NCI-H1694 treated with DMSO at 0.1 percent for 48 hours (cell line): ENCODE data around the gene ECEL1.
"Not testable (repeated sequence)": the region's sequence is repeated elsewhere in the genome, so short reads cannot be mapped to it uniquely, and the experiment has no call there.

Experiments
- DNase-seq: peaks from one replicate; lab custom pipeline; 2025; lab: John Stamatoyannopoulos, UW

ECEL1 gene

DNA sequence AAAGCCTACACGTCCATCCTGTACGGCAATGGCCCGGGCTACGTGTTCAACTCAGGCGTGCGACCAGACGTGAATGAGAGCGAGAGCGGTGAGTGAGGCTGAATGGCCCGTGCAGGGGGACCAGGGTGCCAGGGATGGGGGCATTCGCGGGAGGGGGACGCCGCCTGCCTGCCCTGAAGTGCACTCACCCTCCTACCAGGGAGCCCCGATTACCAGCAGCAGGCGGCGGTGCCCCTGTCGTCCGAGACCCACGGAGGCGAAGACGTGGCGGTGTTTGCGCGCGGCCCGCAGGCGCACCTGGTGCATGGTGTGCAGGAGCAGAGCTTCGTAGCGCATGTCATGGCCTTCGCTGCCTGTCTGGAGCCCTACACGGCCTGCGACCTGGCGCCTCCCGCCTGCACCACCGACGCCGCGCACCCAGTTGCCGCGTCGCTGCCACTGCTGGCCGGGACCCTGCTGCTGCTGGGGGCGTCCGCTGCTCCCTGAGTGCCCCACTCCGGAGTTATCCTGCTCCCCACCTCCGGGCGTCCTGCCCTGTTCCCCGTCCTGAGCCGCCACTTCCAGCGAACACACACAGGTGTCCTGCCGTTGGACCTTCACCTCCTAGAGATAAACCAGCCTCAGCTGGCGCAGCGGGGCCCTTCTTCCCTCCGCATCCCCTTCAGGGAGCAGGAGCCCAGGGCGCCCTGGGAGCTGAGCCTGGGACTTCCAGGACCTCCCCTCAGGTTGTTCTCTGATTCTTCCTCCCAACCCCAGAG lies 28.8 kb downstream of the ECEL1 start:
- DNase-seq: no peak

DNA sequence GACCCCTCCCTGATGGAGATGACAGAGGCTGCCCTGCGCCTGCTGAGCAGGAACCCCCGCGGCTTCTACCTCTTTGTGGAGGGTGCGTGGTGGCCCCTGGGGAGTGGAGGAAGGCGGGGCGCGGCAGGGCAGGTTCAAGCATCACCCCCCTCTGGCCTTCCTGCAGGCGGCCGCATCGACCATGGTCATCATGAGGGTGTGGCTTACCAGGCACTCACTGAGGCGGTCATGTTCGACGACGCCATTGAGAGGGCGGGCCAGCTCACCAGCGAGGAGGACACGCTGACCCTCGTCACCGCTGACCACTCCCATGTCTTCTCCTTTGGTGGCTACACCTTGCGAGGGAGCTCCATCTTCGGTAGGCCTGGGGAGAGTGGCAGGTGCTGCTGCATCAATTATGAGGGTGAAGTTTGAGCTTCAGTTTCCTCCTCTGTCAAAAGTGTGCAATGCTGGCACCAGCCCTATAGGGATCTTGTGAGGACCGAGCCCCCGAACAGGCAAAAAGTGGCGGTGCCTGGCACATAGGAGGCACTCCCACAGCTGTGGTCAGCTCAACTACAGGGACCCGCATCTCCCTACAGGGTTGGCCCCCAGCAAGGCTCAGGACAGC lies 29.5 kb downstream of the ECEL1 start:
- no peak for DNase-seq

DNA sequence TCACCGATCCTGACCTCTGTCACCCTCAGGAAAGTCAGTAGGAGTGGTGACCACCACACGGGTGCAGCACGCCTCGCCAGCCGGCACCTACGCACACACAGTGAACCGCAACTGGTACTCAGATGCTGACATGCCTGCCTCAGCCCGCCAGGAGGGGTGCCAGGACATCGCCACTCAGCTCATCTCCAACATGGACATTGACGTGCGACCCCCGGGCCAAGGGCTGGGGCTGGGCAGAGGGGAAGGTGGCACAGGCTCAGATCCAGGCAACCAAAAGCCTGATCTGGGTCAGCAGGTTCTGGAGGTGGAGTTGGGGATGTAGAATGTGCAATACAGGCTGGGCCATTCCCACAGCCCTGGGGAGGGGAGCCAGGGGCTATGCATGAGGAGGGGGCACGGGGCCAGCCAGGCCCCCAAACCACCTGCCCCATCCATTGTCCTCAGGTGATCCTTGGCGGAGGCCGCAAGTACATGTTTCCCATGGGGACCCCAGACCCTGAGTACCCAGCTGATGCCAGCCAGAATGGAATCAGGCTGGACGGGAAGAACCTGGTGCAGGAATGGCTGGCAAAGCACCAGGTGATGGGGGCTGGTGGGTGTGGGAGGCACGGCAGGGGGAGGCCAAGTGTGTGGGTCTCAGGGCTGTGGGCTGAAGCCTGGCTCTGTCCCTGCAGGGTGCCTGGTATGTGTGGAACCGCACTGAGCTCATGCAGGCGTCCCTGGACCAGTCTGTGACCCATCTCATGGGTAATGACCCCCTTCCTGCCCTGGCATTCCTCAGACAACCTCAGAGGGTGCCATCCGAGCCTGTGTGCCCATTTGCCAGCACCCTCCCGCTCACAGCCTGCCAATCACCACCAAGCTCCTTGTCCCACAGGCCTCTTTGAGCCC lies 30.3 kb downstream of the ECEL1 start:
- DNase-seq: no peak

DNA sequence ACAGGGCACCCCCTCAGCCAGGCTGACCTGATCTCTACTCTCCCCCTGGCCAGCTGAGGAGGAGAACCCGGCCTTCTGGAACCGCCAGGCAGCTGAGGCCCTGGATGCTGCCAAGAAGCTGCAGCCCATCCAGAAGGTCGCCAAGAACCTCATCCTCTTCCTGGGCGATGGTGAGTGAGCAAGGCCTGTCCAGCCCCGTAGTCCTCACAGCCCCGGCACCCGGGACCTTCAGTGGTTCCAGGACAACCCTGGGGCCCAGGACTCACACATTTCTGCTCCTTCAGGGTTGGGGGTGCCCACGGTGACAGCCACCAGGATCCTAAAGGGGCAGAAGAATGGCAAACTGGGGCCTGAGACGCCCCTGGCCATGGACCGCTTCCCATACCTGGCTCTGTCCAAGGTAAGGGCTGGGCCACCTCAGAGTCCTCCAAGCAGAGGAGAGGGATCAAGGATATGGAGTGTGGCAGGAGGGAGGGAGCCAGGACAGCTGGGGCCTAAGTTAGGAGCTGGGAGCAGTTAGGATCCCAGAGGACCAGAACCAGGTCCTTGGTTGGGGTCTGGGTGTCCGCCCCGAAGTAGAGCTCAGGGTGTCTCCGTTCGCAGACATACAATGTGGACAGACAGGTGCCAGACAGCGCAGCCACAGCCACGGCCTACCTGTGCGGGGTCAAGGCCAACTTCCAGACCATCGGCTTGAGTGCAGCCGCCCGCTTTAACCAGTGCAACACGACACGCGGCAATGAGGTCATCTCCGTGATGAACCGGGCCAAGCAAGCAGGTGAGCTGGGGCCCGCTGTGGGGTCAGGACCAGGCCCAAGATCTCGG lies 31.1 kb downstream of the ECEL1 start:
- no peak for DNase-seq

DNA sequence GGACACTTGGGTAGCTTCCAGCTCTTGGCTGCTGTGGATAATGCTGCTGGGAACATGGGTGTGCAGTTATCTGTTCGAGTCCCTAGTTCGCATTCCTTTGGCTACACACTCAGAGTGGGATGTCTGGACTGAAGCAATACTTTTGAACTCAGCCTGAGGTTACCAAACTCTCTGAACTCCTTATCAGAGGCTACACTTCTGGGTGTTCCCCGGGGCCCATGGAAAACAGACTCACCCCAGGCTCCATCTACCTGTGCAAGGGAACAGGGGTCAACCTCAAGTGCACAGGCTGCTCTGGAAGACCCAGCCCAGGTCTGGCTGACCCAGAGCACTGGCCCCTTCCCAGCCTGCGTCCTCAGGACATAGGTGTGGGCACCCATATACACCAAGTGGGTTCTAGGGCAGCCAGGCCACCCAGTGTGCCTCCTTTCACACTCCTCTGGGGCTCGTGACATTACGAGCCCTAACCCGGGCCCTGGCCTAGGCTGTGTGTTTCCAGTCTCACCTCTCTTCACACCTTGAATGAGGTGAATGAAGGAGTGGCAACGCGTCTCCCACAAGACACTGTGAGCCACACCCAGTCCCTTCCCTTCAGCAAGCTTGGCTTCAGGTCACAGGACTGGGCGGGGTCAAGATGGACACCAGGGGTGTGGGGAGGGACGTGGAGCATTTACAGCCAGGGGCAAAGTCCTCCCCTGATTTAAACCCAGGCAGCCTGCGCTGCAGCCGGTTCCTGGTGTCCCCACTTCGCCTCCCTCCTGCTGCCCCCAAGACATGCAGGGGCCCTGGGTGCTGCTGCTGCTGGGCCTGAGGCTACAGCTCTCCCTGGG lies 32.0 kb downstream of the ECEL1 start, which contains the start of gene ALPI:
TSS of gene ALPI (plus strand) at position 728 of the 830 bp plus-strand sequence. CDS start at position 775, 47 bp downstream.
- DNase-seq: no peak

DNA sequence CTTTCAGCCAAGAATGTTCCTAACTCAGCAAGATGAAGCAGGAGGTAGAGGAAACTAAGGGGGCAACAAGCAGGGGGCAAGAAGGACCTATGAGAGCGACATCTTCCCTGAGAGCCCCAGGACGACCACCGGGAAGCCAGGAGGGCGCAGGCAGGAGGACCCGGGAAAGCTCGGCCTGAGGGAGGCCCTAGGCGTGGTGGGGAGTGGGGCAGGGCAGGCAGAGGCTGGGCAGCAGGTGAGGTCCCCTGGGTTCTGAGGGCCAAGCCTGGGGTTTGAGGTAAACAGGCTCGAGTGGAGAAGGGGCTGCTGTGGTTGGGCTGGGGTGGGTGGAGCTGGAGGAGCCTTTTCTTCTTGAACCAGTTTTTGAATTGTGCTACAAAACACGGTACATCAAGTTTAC lies 33.0 kb downstream of the ECEL1 start:
- DNase-seq: no peak

DNA sequence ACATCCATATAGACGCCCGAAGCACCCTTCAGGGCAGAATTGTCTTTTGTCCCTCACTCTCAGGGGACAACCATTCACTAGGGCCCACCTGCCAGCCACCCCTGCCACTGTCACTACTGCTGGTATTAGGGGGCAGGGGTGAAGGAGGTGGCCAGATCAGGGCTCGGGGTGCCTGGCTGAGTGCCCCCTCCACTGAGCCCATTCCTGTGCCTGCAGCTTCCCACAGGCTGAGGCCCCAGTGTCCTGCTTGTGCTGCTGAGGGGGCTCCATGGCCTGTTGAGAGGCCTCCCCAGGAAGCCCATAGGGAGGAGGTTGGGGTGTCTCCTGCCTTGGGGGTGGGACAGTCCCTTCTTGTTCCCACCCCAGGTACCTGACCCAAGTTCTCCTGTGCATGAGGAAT lies 36.0 kb downstream of the ECEL1 start:
- DNase-seq: not testable (repeated sequence)

DNA sequence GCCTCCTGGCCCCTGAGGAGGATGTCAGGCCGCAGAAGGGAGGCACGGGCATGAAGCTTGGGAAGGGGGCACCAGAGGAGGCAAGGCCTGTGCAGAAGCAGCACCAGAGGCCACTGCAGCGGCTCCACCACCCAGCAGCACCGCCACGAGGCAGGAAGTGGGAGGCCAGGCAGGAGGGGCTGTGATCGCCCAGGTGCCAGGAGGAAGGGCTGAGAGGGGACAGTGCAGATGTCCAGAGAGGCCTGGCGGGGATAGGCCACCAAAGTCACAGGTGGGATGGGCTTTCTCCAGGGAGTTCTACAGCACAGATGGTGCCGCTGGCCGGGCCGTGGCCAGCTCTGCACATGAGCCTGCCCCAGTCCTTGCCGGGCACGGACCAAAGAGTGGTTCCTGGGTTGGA lies 37.7 kb downstream of the ECEL1 start:
- no peak for DNase-seq

DNA sequence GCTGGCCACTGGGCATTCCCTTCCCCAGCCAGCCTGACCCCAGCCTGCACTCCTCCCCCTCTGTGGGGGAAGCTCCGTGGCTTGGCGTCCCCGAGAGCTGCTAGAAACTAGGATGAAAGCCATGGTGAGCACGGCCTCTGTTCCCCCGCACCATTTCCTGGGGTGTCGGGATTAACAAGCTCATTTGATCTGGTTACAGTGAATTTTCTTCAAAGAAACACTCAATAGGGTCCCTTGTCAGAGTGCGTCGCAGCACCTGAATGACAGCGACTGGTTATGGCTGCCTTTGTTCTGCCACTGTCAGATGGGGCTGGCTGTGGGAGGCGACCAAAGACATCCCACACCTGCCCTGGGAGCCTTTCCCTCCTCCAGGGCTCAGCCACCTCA lies 39.3 kb downstream of the ECEL1 start:
- no peak for DNase-seq

DNA sequence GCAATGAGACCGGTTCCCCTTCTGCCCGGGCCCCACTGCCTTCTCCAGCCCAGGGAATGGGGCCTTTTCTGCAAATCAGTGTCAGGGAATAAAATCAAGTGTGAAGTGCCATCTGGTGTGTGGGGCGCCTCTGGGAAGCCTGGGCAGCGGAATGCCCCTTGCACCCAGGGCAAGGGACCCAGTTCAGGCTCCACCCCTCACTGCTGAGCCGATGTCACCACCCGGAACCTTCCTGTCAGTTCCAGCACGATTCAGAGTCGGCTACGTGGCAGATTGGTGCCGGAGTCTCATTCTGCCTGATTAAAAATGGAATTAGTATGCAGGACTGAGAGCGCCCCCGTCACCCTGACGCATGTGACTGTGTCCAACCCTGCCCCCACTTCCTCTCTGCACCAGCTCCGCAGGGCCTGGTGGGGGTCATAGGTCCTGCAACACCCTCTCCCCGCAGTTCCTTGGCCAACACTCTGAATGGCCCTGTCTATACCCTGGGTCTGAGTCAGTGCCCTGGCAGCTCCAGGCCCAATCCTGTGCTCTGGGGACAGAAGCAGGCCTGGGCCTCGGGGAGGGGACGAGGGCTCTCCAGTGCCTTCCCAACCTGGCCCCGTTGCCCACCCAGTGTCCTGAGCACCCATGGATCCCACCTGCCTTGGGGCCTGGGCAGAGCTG lies 39.9 kb downstream of the ECEL1 start:
- DNase-seq: no peak

DNA sequence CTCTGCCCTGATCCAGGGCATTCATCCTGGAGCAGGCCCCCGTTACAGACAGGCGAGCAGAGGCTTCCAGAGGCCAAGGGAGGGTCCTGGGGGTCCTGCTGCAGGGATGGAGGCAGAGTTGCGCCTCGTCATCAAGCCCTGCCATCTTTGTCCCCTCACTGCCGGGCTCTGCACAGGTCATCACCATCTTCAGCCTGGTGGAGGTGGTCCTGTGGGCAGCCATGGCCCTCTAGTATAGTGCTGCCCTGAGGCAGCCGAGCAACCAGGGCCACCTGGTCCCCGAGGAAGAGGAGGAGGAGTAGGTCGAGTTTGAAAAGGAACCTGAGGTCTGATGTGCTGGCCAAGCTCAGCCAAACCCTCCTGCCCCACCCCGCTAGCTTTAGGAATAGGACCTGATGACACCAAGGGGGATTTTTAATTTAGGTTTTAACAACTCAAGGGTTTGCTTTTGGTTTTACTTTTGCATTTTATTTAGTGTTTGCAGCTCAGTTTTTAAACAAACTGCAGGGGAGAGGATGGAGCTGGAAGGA lies 40.5 kb downstream of the ECEL1 start:
- DNase-seq: no peak

DNA sequence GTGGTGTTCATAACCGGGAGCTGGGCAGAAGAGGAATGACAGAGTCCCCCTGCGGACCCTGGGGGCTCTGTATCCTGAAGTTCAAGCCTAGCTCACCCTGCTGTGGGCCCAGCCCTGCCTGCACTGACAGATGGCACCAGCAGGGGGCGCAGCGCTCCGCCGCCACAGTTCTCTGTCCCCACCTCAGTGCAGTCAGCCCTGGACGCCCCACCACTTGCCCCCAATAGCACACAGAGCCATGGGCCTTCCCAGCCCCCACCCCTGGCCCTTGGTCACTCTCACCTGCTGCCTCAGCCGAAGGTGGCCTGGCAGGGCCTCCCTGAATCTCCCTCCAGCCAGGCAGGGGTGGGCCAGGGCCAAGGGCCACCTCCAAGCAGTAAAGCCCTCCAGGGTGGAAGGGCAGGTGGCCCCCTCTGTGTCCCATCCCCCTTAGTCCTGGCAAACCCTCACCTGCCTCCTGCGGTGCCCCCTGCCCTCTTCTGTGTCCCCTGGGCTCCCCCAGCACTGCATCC lies 41.3 kb downstream of the ECEL1 start:
- DNase-seq: not testable (repeated sequence)

DNA sequence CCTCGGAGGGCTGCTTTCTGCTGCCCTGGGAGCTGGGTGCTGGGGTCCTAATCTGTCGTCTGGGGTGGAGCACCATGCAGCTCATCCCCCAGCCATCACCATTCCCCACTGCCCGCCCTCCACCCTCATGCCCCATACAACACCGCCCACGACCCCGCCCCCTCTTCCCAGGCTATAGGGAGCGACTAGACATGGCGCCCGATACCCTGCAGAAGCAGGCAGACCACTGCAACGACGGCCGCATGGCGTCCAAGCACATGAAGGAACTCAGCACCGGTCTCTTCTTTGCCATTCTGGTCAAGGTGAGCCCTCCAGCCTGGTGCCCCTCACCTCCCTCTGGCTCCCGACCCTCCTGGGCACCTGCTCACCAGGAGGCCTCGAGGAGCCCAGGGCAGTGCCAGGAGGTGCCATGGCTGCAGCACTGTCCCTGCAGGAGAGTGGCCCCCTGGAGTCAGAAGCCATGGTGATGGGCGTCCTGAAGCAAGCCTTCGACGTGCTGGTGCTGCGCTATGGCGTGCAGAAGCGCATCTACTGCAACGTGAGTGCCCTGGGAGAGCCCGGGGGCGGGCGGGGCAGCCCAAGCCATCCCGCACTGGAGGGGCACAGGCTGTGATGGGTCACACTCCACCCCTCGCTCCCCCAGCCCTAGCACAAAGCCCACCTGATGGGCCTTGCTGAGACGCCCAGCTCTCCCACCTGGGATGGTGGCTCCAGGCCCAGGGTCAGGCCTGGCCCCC lies 42.3 kb downstream of the ECEL1 start:
- DNase-seq: not testable (repeated sequence)

DNA sequence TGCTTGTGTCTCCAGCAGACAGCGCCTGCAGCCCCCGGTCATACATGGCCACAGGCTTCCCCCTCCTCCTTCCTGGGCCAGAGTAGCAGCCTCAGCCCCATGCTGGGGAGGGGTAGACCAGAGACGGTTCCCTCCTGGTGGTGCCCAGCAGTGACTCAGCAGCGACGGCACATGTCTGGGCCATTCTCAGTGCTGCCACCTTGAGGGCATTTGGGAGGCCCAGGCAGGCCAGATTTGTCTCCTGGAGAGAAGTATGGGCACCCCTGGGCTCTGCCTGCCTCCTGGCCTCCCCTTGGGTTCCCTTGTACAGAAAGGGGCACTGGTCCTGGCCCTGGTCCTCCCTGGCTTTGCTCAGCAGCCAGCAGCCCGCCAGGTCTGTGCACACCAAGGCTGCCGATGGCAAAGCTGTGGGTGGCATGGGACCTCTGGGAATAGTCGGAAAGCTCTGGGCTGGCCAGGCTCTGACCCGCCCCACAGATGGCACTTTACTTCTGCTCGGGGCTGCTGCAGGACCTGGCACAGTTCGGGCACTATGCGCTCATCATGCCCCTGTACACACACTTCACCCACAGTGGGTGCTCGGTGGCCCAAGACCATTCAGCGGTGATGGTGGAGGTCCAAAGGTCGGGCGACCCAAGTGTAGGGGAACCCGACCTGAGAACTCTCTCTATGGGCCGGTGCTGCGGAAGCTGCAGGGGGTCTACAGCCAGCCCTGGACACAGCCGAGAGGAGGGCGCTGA lies 43.1 kb downstream of the ECEL1 start:
- DNase-seq: no peak

DNA sequence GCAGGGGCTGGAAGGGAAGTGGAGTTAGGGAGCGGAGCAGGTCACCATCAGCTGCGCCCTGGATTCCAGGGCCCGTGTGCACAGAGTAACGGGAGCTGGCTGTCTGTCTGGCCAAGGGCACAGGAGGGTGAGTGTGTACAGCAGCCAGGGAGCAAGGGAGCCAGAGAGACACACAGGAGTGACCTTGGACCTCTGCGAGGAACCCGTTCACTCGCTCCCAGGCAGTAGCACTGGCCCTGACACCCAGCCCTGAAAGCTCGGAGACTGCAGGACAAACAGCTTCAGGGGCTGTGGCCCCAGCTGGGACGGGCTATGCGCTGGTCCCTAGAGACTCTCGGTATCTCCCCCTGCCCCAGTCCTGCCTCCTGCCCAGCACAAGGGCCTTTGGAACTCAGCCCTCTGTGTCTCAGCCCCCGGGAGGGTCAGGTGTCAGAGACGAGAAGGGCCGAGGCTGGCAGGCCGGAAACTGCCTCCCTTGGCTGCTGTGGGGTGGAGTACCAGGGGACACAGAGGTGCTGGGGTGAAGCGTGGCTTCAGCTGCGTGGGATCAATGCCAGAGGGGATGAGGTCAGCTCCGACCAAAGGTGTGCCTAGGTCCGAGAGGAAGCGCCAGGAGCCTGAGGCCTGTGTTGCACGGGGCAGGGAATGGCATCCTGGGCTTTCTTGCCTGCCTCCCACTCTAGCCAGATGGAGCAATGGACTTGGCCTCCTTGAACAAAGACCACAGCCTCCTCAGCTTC lies 43.8 kb downstream of the ECEL1 start:
- DNase-seq: not testable (repeated sequence)

DNA sequence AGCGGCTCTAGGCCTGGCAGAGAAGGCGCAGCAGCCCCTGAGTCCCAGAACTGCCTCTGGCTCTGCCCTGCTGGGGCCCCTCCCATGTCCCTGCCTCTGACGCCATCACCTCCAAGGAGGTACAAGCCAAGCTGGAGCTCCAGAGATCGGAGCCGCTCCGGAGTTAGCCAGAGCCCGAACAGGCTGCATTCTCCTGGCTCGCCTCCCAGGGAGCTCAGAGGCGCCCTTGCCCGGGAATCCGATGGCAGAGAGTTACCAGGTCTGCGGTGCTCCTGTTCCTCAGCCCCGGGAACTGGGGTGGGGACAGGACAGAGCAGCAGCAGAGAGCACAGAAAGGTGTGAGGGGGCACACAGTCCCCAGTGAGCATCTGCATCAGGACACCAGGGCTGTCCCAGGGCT lies 44.6 kb downstream of the ECEL1 start:
- DNase-seq: not testable (repeated sequence)

DNA sequence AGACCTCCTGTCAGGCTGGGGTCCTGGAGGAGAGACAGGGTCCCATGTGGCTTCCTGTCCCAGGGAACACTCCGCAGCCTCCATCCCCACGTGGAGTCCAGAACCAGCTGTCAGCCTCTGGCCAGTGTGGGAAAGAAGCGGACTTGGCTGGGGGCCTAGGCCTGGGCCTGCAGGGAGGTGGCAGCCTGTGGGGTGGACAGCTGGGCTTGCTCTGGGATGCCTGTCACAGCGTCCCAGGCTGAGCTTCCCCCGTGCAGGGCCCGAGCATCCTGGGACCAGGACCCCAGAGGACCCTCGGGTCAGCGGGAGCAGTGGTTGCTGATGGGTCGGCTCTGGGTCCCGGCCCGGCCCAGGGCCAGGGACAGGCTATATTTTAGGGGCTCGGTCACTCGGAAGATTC lies 45.2 kb downstream of the ECEL1 start:
- not testable (repeated sequence) for DNase-seq

DNA sequence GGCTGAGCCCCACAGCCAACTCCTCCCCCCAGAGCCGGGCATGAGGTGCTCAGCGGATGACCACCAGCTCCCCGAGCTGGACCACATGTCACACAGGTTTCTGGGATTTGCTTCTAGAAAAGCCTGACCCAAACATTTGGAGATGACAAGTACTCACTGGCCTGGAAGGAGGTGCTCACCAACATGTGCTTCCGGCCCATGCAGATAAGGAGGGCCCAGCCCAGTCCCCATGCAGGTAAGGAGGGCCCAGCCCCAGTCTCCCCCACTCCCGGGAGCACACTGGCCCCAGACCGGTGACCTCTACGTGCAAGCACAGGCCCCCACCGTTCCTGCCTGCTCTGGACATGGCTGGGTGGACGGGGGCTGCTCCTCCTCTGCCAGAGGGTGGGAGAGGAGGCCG lies 45.7 kb downstream of the ECEL1 start:
- DNase-seq: not testable (repeated sequence)
